K562 (cell line): ENCODE results near the gene NXT1. TPM values are rescaled to one million over a fixed set of nuclear protein-coding genes. Genes with fewer than 3 reads are reported as not detected.
A peak's percentile ranks its signal among the peaks of the same experiment; 100 is the strongest.

ENCODE experiments used
- ATAC-seq: fragments of 200-7000 bp; cut with Tn5 transposase; 3 replicates; pipeline ENCODE4 v1.9.1; 2020; ENCODE audit warnings: moderate library complexity
- BruUV-seq: library from RNA; stranded (reverse); fragments of 400-500 nt; replicated peaks from 2 replicates; lab custom pipeline; 2021; lab: Mats Ljungman, UMichigan
- CTCF ChIA-PET: fragments of 300-600 bp; formaldehyde crosslinking; extraction: SDS; loops from one replicate; lab custom pipeline; 2021; ENCODE audit warnings: low intra/inter-chr PET ratio; lab: Yijun Ruan, JAX
- POLR2A ChIA-PET: fragments of 300-600, 350-650 bp; sonication (Branson Sonifier 250); formaldehyde crosslinking; extraction: SDS; loops from one replicate; lab custom pipeline; 2021; ENCODE audit warnings: antibody characterized with exemption, inconsistent platforms; lab: Yijun Ruan, JAX
- DNase-seq, 4 experiments: peaks; one replicate each; pipeline versions ENCODE4 v3.0.0 to v3.0.0-alpha.2; 2011 to 2018; ENCODE audit warnings: low spot score in 3 of 4, mixed read lengths in 3 of 4; ENCODE audit errors: extremely low read depth in 1 of 4
- FAIRE-seq: peaks from 2 replicates; lab custom pipeline; 2011; peaks lifted over from hg19 to GRCh38; lab: Jason Lieb, UNC
- H2AFZ ChIP-seq: 2 replicates; pipeline ENCODE4 v1.6.0; 2011; ENCODE audit warnings: low read depth, low read length, control low read depth, inconsistent platforms
- H3K27ac ChIP-seq: fragments of 200-600 bp; 3 replicates; pipeline ENCODE4 v1.8.0; 2011; ENCODE audit warnings: low read depth, mild to moderate bottlenecking, control low read depth, inconsistent platforms, low read length, moderate library complexity, mixed read lengths; ENCODE audit errors: extremely low read depth
- H3K27me3 ChIP-seq, 2 experiments: fragments of 300-600 bp in 1 of 2; 2 replicates in 1 of 2; 3 replicates in 1 of 2; pipeline versions ENCODE4 v1.6.0 to v1.8.0; 2011; ENCODE audit warnings: inconsistent platforms in 2 of 2, low read length in 2 of 2, mild to moderate bottlenecking in 1 of 2, mixed read lengths in 1 of 2, moderate library complexity in 1 of 2; ENCODE audit not compliant: control insufficient read depth in 2 of 2, insufficient read depth in 2 of 2
- H3K36me3 ChIP-seq: fragments of 300-600 bp; 3 replicates; pipeline ENCODE4 v1.8.0; 2011; ENCODE audit warnings: mild to moderate bottlenecking, low read length, inconsistent platforms; ENCODE audit not compliant: control insufficient read depth, insufficient read depth
- H3K4me1 ChIP-seq, 2 experiments: fragments of 200-600 bp in 1 of 2; replicated peaks in 1 of 2; 2 replicates in 1 of 2; 3 replicates in 1 of 2; pipeline versions ENCODE4 v1.5.1 to v1.8.0; 2011; ENCODE audit warnings: inconsistent platforms in 2 of 2, low read length in 2 of 2, mild to moderate bottlenecking in 1 of 2, mixed read lengths in 1 of 2, moderate library complexity in 1 of 2; ENCODE audit not compliant: control insufficient read depth in 2 of 2, insufficient read depth in 2 of 2
- H3K4me2 ChIP-seq: 2 replicates; pipeline ENCODE4 v1.6.1; 2011; ENCODE audit warnings: low read length, control low read depth, inconsistent platforms, mixed read lengths; ENCODE audit not compliant: insufficient read depth
- H3K4me3 ChIP-seq: fragments of 200-600 bp; sonication (generic), shearing (Covaris generic); 2 replicates; pipeline ENCODE4 v1.5.1; 2016; ENCODE audit warnings: control low read depth, inconsistent platforms
- H3K79me2 ChIP-seq: fragments of 200-600 bp; 3 replicates; pipeline ENCODE4 v1.8.0; 2011; ENCODE audit warnings: low read length, inconsistent platforms; ENCODE audit not compliant: control insufficient read depth, insufficient read depth
- H3K9ac ChIP-seq, 2 experiments: 2 replicates each; pipeline versions ENCODE4 v1.6.0 to v1.6.1; 2011; ENCODE audit warnings: low read depth in 2 of 2, low read length in 2 of 2, control low read depth in 1 of 2, inconsistent platforms in 1 of 2, mild to moderate bottlenecking in 1 of 2, mixed read lengths in 1 of 2; ENCODE audit not compliant: insufficient read depth in 1 of 2
- H3K9me1 ChIP-seq: one replicate; pipeline ENCODE4 v1.6.0; 2011; ENCODE audit warnings: inconsistent platforms, mild to moderate bottlenecking, low read length, moderate library complexity; ENCODE audit not compliant: control insufficient read depth, insufficient read depth
- H3K9me3 ChIP-seq: replicated peaks from 2 replicates; pipeline ENCODE4 v1.5.1; 2011; ENCODE audit warnings: low read depth, low read length, inconsistent platforms; ENCODE audit not compliant: control insufficient read depth, insufficient read depth
- H4K20me1 ChIP-seq: replicated peaks from 2 replicates; pipeline ENCODE4 v1.6.1; 2011; ENCODE audit warnings: low read length, inconsistent platforms, mixed read lengths; ENCODE audit not compliant: control insufficient read depth, insufficient read depth
- DLX4 ChIP-seq: fragments of 250-450 bp; sonication (Bioruptor Pico); IDR thresholded peaks from 2 replicates; pipeline ENCODE4 v1.6.1; 2021; ENCODE audit warnings: mild to moderate bottlenecking
- MGA ChIP-seq: fragments of 450-650 bp; IDR thresholded peaks from 2 replicates; pipeline ENCODE4 v1.6.1; 2016; ENCODE audit warnings: mild to moderate bottlenecking, moderate library complexity
- ZNF324 ChIP-seq: fragments of 250-450 bp; sonication (Bioruptor Pico); IDR thresholded peaks from 2 replicates; pipeline ENCODE4 v1.4.0; 2020; ENCODE audit warnings: mild to moderate bottlenecking
- WGBS: fragments of 100-300 bp; shearing (Covaris generic); methylation state at CpG from one replicate; pipeline ENCODE4 v1.1.6; 2016; ENCODE audit warnings: low coverage, mixed read lengths; ENCODE audit not compliant: insufficient coverage; ENCODE audit errors: missing lambda C conversion rate; 5-methylcytosine and 5-hydroxymethylcytosine counted together
- in situ Hi-C: fragments of 300-500 bp; cut with MboI; formaldehyde crosslinking; loops from 4 replicates; pipeline ENCODE4 v1.15.0; 2018; ENCODE audit warnings: inconsistent platforms, mixed read lengths
- intact Hi-C: fragments of 100-400 bp; cut with micrococcal nuclease; formaldehyde crosslinking; loops from 2 replicates; pipeline ENCODE4 v1.14.2; 2022
- polyA plus RNA-seq, 8 experiments: library from polyadenylated mRNA; depleted of rRNA in 4 of 8; stranded (reverse) in 5 of 8; unstranded in 3 of 8; fragments of >200 nt; fragmentation: Nextera tagmentation in 2 of 8; fragmentation: Illumina TruSeq in 1 of 8; extraction: Ambion mirVana in 2 of 8; extraction: Trizol in 1 of 8; gene quantifications; 2 replicates each; pipeline versions ENCODE4 v1.2.1 to v1.2.3, GENCODE V29; 2011 to 2014; ENCODE audit warnings: inconsistent platforms in 1 of 8, missing spikeins in 1 of 8
- total RNA-seq, 7 experiments: library from RNA; depleted of rRNA in 6 of 7; stranded (reverse); fragments of >200 nt in 6 of 7; fragmentation: Illumina TruSeq in 2 of 7; extraction: Trizol in 2 of 7; gene quantifications; 2 replicates each; pipeline versions ENCODE4 v1.2.1 to v1.2.3, GENCODE V29; 2011 to 2021; ENCODE audit warnings: low replicate concordance in 1 of 7

NXT1 gene
- total and polyA plus RNA-seq, 9 of the 15 experiments (the other 6 are each of a cell fraction or from before 2014, with no cell fraction given) = 7.7 to 50.9 (median 35.6) TPM

GRCh38 chr20:23386304-23387117 is 35.9 kb downstream of the NXT1 start:
- ATAC-seq (peak; percentile 40; the same call in 1 of the 3 replicates), DNase-seq (no peak), FAIRE-seq (no peak)
- Histone ChIP-seq H3K9ac (no peak overlapping the region), H3K4me3 (no peak overlapping the region), H2AFZ (no peak overlapping the region), H3K9me3 (no peaks in the 10 kb centered on the region), H3K27ac (no peak overlapping the region), H3K9me1 (no peaks in the 10 kb centered on the region), H3K36me3 (peaks cover 60% of the 10 kb centered on the region), H3K27me3 (no peaks in the 10 kb centered on the region), H3K4me2 (no peak overlapping the region), H3K79me2 (peaks cover 7% of the 10 kb centered on the region; the same call in 2 of the 3 replicates), H3K4me1 (0 out of 5 replicates have a peak, but pooled peaks cover 0 to 2% of the 10 kb centered on the region in 2 experiments), H4K20me1 (no peaks in the 10 kb centered on the region)
- BruUV-seq = no TSS peak
- in situ Hi-C loops (no loop called here), intact Hi-C loops (no loop called here)
- CTCF ChIA-PET = no interaction called here
- POLR2A ChIA-PET = interaction anchor here (0.9 to 1.6 kb wide), 3 partner anchors 7 to 12 kb away, joined by 3 to 4 read pairs (median 3); no protein-coding TSS in a partner anchor
- 52% methylated on average over 6 of the region's 6 CpGs for WGBS
- TF ChIP-seq MGA (no peak), DLX4 (CRISPR knock-in tag) (no peak), ZNF324 (CRISPR knock-in tag) (peak; percentile 94)
